Liver (tissue), 9 donors: ENCODE results near the gene C4orf17. TPM values are rescaled to one million over a fixed set of nuclear protein-coding genes. Genes with fewer than 3 reads are reported as not detected.
A peak's percentile ranks its signal among the peaks of the same experiment; 100 is the strongest.

Experiments
- DNase-seq: peaks from one replicate; pipeline ENCODE4 v3.0.0-alpha.2; 2017; ENCODE audit warnings: low spot score
- H3K27ac ChIP-seq, 2 donors: one replicate each; pipeline ENCODE4 v1.7.0; 2013; ENCODE audit warnings: inconsistent platforms in 2 of 2, low read length in 2 of 2, control low read depth in 1 of 2, low read depth in 1 of 2, mild to moderate bottlenecking in 1 of 2
- H3K27me3 ChIP-seq, 4 donors: one replicate each; pipeline versions ENCODE4 v1.6.1 to v1.7.0; 2013; ENCODE audit warnings: low read length in 3 of 4, inconsistent platforms in 1 of 4, mild to moderate bottlenecking in 1 of 4, moderate library complexity in 1 of 4; ENCODE audit not compliant: control insufficient read depth in 4 of 4, insufficient read depth in 4 of 4
- H3K36me3 ChIP-seq, 4 donors: one replicate each; pipeline versions ENCODE4 v1.6.1 to v1.7.0; 2013; ENCODE audit warnings: low read length in 3 of 4, mild to moderate bottlenecking in 3 of 4, low read depth in 1 of 4, moderate library complexity in 1 of 4; ENCODE audit not compliant: control insufficient read depth in 4 of 4, insufficient read depth in 3 of 4
- H3K4me1 ChIP-seq, 4 donors: one replicate each; pipeline versions ENCODE4 v1.6.1 to v1.7.0; 2013; ENCODE audit warnings: low read length in 3 of 4, mild to moderate bottlenecking in 3 of 4, moderate library complexity in 1 of 4; ENCODE audit not compliant: control insufficient read depth in 4 of 4, insufficient read depth in 4 of 4
- H3K4me3 ChIP-seq, 3 donors: one replicate each; pipeline versions ENCODE4 v1.6.1 to v1.7.0; 2013; ENCODE audit warnings: low read length in 3 of 3, control low read depth in 1 of 3, low read depth in 1 of 3, mild to moderate bottlenecking in 1 of 3
- H3K9ac ChIP-seq, 2 donors: one replicate each; pipeline ENCODE4 v1.7.0; 2013; ENCODE audit warnings: low read length in 2 of 2, mild to moderate bottlenecking in 2 of 2, moderate library complexity in 2 of 2, control low read depth in 1 of 2, low read depth in 1 of 2
- H3K9me3 ChIP-seq, 4 donors: one replicate each; pipeline versions ENCODE4 v1.6.1 to v1.7.0; 2013; ENCODE audit warnings: low read length in 3 of 4; ENCODE audit not compliant: control insufficient read depth in 4 of 4
- EGR1 ChIP-seq, 2 donors: IDR thresholded peaks; 2 replicates each; pipeline ENCODE4 v1.6.1; 2016 to 2018; ENCODE audit warnings: antibody characterized with exemption in 2 of 2, low read depth in 2 of 2
- FOXA1 ChIP-seq: IDR thresholded peaks from 2 replicates; pipeline ENCODE4 v1.6.1; 2016; ENCODE audit warnings: antibody characterized with exemption
- GABPA ChIP-seq, 2 donors: IDR thresholded peaks in 1 of 2; conservative IDR thresholded peaks in 1 of 2; 2 replicates each; pipeline ENCODE4 v1.6.1; 2016; ENCODE audit warnings: antibody characterized with exemption in 2 of 2, mild to moderate bottlenecking in 1 of 2, moderate library complexity in 1 of 2
- HNF4G ChIP-seq: IDR thresholded peaks from 2 replicates; pipeline ENCODE4 v1.6.1; 2016; ENCODE audit warnings: antibody characterized with exemption
- JUND ChIP-seq, 2 donors: IDR thresholded peaks; 2 replicates each; pipeline ENCODE4 v1.6.1; 2016; ENCODE audit warnings: antibody characterized with exemption in 2 of 2
- NR2F2 ChIP-seq: IDR thresholded peaks from 2 replicates; pipeline ENCODE4 v1.6.1; 2016; ENCODE audit warnings: antibody characterized with exemption
- RAD21 ChIP-seq, 2 donors: IDR thresholded peaks; 2 replicates each; pipeline ENCODE4 v1.6.1; 2016; ENCODE audit warnings: antibody characterized with exemption in 2 of 2, mild to moderate bottlenecking in 2 of 2
- RXRA ChIP-seq, 2 donors: IDR thresholded peaks; 2 replicates each; pipeline ENCODE4 v1.6.1; 2017 to 2018; ENCODE audit warnings: antibody characterized with exemption in 2 of 2, mild to moderate bottlenecking in 1 of 2
- SP1 ChIP-seq: IDR thresholded peaks from 2 replicates; pipeline ENCODE4 v1.6.1; 2018; ENCODE audit warnings: antibody characterized with exemption, mild to moderate bottlenecking
- TAF1 ChIP-seq: conservative IDR thresholded peaks from 2 replicates; pipeline ENCODE4 v1.6.1; 2016; ENCODE audit warnings: antibody characterized with exemption, mild to moderate bottlenecking
- YY1 ChIP-seq: IDR thresholded peaks from 2 replicates; pipeline ENCODE4 v1.6.1; 2016; ENCODE audit warnings: antibody characterized with exemption, mild to moderate bottlenecking
- WGBS: extraction: QIAGEN DNeasy Blood & Tissue Kit; methylation state at CpG from one replicate; pipeline ENCODE4 v1.1.7; 2013; 5-methylcytosine and 5-hydroxymethylcytosine counted together
- polyA plus RNA-seq, 2 donors: library from polyadenylated mRNA; stranded (reverse) in 1 of 2; unstranded in 1 of 2; fragments of 200-250 nt in 1 of 2; fragments of >200 nt in 1 of 2; fragmentation: Nextera tagmentation in 1 of 2; extraction: Ambion mirVana in 1 of 2; gene quantifications; one replicate each; pipeline versions ENCODE4 v1.2.1 to v1.2.3, GENCODE V29; 2013 to 2015
- total RNA-seq, 2 donors: library from RNA; depleted of rRNA; stranded (reverse); fragments of >200 nt; gene quantifications; one replicate each; pipeline ENCODE4 v1.2.3, GENCODE V29; 2014
- TF ChIP-seq, protein P1 (sequence below): IDR thresholded peaks from 2 replicates; pipeline ENCODE4 v1.6.1; 2016; ENCODE audit warnings: antibody characterized with exemption
- TF ChIP-seq, protein P2 (sequence below): IDR thresholded peaks from 2 replicates; pipeline ENCODE4 v1.6.1; 2016; ENCODE audit warnings: antibody characterized with exemption, mild to moderate bottlenecking
- TF ChIP-seq, protein P3 (sequence below): fragments of 150-350 bp; IDR thresholded peaks from 2 replicates; pipeline ENCODE4 v1.5.1; 2017; ENCODE audit warnings: improper control_type of control experiment, low read depth, low read length; ENCODE audit not compliant: missing input control
- donor health status: healthy.
- donor health status: healthy.
- donor health status: healthy.
- donor health status: healthy.
- donor health status: healthy.

Gene C4orf17
- total and polyA plus RNA-seq, 4 donors: not detected

DNA sequence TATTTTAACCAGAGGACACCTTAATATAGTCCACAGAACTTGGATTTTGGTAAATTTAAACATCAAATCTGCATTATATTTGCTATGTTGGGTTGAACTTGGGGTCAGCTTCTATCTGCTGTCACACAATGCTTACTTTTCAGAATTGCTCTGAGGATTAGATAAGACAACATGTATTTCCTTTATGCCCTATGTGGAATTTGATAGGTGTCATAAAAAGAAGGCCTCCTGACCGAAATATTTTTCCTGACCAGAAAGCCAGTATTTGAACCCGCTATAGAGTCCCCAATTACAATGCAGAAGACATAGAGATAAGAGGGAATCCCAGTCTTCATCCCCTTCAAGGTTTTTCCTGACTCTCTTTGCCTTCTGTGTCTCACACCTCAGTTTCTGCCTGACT, 67.9 kb downstream of the C4orf17 start:
- H3K9ac ChIP-seq: no peak overlapping the region
- H3K27me3 ChIP-seq: no peaks in the 10 kb centered on the region
- H3K27ac ChIP-seq: peak overlapping the region in 1 of 2 donors; percentile 27
- TF ChIP-seq JUND (IDR thresholded peaks at IDR 0.05) (no peak), NR2F2 (no peak), TAF1 (no peak), GABPA (IDR thresholded peaks at IDR 0.05 in 1 of 2, conservative IDR thresholded peaks at IDR 0.05 in 1 of 2) (no peak), RAD21 (IDR thresholded peaks at IDR 0.05) (no peak), HNF4G (no peak), YY1 (no peak), EGR1 (IDR thresholded peaks at IDR 0.05; ENCODE audit: low read depth in 2 of 2) (no peak)
- H3K36me3 ChIP-seq: peaks cover 0 to 12% (median 6%) of the 10 kb centered on the region in 4 donors
- no peak for DNase-seq
- H3K9me3 ChIP-seq: no peaks in the 10 kb centered on the region
- peaks cover 4 to 41% (median 25%) of the 10 kb centered on the region in 4 donors for H3K4me1 ChIP-seq
- WGBS: 83% methylated on average over 2 of the region's 2 CpGs
- H3K4me3 ChIP-seq: no peak overlapping the region

DNA sequence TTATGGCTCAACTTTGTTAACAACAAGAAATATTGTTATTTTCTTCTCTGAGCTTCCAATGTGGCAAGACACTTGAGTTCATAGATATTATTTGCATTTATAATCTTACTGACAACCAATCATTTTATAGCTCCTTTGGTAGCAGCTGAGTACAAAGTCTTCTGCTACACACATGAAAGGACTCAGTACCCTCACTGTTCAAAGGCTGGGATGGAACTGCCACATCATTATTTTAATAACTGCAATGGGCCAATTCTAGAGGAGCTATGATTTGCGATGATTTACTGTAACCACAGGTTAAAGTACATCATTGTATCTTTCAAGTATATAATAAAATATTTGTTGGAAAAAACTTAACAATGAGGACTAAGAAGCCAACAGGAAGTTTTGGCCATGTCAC, 74.7 kb downstream of the C4orf17 start:
- Histone ChIP-seq H3K27ac (no peak overlapping the region), H3K9me3 (no peaks in the 10 kb centered on the region), H3K9ac (no peak overlapping the region), H3K4me3 (no peak overlapping the region), H3K4me1 (peaks cover 5 to 31% (median 16%) of the 10 kb centered on the region in 4 donors), H3K36me3 (peaks cover 0 to 39% (median 15%) of the 10 kb centered on the region in 4 donors), H3K27me3 (no peaks in the 10 kb centered on the region)
- TF ChIP-seq NR2F2 (no peak), FOXA1 (no peak), GABPA (IDR thresholded peaks at IDR 0.05 in 1 of 2, conservative IDR thresholded peaks at IDR 0.05 in 1 of 2) (no peak)
- TF ChIP-seq, protein P1, sequence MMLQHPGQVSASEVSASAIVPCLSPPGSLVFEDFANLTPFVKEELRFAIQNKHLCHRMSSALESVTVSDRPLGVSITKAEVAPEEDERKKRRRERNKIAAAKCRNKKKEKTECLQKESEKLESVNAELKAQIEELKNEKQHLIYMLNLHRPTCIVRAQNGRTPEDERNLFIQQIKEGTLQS: no peak
- TF ChIP-seq, protein P2, sequence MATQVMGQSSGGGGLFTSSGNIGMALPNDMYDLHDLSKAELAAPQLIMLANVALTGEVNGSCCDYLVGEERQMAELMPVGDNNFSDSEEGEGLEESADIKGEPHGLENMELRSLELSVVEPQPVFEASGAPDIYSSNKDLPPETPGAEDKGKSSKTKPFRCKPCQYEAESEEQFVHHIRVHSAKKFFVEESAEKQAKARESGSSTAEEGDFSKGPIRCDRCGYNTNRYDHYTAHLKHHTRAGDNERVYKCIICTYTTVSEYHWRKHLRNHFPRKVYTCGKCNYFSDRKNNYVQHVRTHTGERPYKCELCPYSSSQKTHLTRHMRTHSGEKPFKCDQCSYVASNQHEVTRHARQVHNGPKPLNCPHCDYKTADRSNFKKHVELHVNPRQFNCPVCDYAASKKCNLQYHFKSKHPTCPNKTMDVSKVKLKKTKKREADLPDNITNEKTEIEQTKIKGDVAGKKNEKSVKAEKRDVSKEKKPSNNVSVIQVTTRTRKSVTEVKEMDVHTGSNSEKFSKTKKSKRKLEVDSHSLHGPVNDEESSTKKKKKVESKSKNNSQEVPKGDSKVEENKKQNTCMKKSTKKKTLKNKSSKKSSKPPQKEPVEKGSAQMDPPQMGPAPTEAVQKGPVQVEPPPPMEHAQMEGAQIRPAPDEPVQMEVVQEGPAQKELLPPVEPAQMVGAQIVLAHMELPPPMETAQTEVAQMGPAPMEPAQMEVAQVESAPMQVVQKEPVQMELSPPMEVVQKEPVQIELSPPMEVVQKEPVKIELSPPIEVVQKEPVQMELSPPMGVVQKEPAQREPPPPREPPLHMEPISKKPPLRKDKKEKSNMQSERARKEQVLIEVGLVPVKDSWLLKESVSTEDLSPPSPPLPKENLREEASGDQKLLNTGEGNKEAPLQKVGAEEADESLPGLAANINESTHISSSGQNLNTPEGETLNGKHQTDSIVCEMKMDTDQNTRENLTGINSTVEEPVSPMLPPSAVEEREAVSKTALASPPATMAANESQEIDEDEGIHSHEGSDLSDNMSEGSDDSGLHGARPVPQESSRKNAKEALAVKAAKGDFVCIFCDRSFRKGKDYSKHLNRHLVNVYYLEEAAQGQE: no peak
- WGBS: 86% methylated on average over 1 of the region's 1 CpG
- no peak for DNase-seq

DNA sequence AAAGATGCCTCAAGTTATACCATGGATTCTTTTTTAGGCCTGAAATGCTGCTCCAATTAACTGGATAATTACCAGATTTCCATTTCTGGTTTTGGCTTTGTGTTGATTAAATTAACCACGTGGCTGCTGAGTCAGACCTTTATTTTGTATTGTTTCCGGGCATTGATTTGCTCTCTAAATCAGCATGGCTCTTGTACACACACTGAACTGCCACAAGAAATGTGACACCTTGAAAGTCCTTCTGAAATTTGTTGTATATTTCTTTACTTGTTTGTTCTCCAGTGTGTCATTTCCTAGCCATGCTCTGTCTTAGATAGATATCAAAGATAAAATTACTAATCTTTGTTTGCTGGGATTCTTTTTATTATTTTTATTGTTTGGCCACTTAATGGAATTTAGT, 75.5 kb downstream of the C4orf17 start:
- TF ChIP-seq RXRA (IDR thresholded peaks at IDR 0.05) (no peak), SP1 (no peak)
- TF ChIP-seq, protein P3, sequence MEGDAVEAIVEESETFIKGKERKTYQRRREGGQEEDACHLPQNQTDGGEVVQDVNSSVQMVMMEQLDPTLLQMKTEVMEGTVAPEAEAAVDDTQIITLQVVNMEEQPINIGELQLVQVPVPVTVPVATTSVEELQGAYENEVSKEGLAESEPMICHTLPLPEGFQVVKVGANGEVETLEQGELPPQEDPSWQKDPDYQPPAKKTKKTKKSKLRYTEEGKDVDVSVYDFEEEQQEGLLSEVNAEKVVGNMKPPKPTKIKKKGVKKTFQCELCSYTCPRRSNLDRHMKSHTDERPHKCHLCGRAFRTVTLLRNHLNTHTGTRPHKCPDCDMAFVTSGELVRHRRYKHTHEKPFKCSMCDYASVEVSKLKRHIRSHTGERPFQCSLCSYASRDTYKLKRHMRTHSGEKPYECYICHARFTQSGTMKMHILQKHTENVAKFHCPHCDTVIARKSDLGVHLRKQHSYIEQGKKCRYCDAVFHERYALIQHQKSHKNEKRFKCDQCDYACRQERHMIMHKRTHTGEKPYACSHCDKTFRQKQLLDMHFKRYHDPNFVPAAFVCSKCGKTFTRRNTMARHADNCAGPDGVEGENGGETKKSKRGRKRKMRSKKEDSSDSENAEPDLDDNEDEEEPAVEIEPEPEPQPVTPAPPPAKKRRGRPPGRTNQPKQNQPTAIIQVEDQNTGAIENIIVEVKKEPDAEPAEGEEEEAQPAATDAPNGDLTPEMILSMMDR: no peak
- DNase-seq: no peak
- 36% methylated on average over 2 of the region's 2 CpGs for WGBS
- peaks cover 5 to 28% (median 16%) of the 10 kb centered on the region in 4 donors for H3K4me1 ChIP-seq
- no peaks in the 10 kb centered on the region for H3K9me3 ChIP-seq
- H3K27me3 ChIP-seq: no peaks in the 10 kb centered on the region
- no peak overlapping the region for H3K4me3 ChIP-seq
- H3K27ac ChIP-seq: peak overlapping the region in 1 of 2 donors; percentile 14
- peaks cover 0 to 45% (median 19%) of the 10 kb centered on the region in 4 donors for H3K36me3 ChIP-seq
- H3K9ac ChIP-seq: no peak overlapping the region
